Type B pancreatic cell (in vitro differentiated cells): Measurements from ENCODE around the gene LRBA. TPM values are rescaled to one million over a fixed set of nuclear protein-coding genes. Genes with fewer than 3 reads are reported as not detected.
A peak's percentile ranks its signal among the peaks of the same experiment; 100 is the strongest.

Source experiments
- DNase-seq: peaks from one replicate; pipeline ENCODE4 v3.0.0; 2021; ENCODE audit warnings: mixed read lengths; ENCODE audit not compliant: unreplicated experiment; ENCODE audit errors: extremely low spot score
- H3K27ac Mint-ChIP-seq: 2 replicates; pipeline ENCODE4 v1.8.0; 2021; ENCODE audit warnings: mild to moderate bottlenecking, mixed read lengths
- H3K27me3 Mint-ChIP-seq: 2 replicates; pipeline ENCODE4 v1.8.0; 2021; ENCODE audit warnings: mixed read lengths
- H3K36me3 Mint-ChIP-seq: 2 replicates; pipeline ENCODE4 v1.8.0; 2021; ENCODE audit warnings: mixed read lengths
- H3K4me1 Mint-ChIP-seq: one replicate; pipeline ENCODE4 v1.8.0; 2021; ENCODE audit warnings: mixed read lengths; ENCODE audit not compliant: unreplicated experiment
- H3K4me3 Mint-ChIP-seq: 2 replicates; pipeline ENCODE4 v1.8.0; 2021; ENCODE audit warnings: mild to moderate bottlenecking, mixed read lengths
- H3K9me3 Mint-ChIP-seq: 2 replicates; pipeline ENCODE4 v1.8.0; 2021; ENCODE audit warnings: mixed read lengths
- total RNA-seq: library from RNA; stranded (reverse); gene quantifications from 2 replicates; pipeline ENCODE4 v1.2.1, GENCODE V29; 2021; ENCODE audit warnings: low replicate concordance
- TF ChIP-seq, protein P1 (sequence below): fragments of 200-600 bp; sonication (generic); conservative IDR thresholded peaks from 2 replicates; pipeline ENCODE4 v1.5.0; 2021; ENCODE audit warnings: antibody characterized with exemption, mild to moderate bottlenecking

Gene LRBA
- total RNA-seq, 1 donor from 2014 or later, result 64.5 TPM

DNA sequence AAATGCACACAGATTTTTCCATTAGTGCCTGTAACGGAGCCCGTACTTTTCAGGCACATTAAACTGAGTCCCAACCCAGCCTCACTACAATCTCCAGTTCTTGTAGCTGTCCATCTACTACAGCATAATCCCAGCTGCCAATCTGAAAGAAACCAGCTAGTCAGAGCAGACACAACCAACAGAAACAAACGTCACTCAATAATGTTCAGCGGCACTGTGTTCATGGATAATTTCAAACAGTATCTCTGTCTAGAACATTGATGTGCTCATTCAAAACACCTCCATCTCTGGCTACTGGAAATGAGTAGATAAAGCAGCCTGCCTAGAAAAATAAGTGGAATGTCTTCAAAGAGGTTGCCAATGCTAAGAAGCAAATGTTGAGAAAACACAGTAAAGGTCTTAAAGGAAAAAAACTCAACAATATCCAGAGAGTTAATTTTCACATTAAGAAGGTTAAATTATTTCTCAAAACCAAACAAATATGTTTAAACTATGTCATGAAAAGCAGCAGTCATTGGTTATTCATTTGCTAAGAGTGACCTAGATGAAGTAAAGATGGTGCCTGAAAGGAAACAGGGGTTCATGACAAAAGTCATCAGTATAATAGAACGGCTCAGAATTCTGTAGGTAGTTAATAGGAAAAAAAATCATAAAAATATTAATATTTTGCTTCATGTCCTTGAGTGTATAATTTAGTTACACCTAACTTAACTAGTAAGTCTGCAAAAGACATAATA lies 678.2 kb downstream of the LRBA start:
- H3K36me3 Mint-ChIP-seq, result peaks cover 5% of the 10 kb centered on the region
- TF ChIP-seq, protein P1, sequence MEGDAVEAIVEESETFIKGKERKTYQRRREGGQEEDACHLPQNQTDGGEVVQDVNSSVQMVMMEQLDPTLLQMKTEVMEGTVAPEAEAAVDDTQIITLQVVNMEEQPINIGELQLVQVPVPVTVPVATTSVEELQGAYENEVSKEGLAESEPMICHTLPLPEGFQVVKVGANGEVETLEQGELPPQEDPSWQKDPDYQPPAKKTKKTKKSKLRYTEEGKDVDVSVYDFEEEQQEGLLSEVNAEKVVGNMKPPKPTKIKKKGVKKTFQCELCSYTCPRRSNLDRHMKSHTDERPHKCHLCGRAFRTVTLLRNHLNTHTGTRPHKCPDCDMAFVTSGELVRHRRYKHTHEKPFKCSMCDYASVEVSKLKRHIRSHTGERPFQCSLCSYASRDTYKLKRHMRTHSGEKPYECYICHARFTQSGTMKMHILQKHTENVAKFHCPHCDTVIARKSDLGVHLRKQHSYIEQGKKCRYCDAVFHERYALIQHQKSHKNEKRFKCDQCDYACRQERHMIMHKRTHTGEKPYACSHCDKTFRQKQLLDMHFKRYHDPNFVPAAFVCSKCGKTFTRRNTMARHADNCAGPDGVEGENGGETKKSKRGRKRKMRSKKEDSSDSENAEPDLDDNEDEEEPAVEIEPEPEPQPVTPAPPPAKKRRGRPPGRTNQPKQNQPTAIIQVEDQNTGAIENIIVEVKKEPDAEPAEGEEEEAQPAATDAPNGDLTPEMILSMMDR, result no peak
- no peak overlapping the region for H3K27ac Mint-ChIP-seq
- H3K4me1 Mint-ChIP-seq, result peaks cover 9% of the 10 kb centered on the region
- DNase-seq, result no peak
- no peak overlapping the region for H3K4me3 Mint-ChIP-seq
- H3K9me3 Mint-ChIP-seq, result no peaks in the 10 kb centered on the region
- no peaks in the 10 kb centered on the region for H3K27me3 Mint-ChIP-seq

DNA sequence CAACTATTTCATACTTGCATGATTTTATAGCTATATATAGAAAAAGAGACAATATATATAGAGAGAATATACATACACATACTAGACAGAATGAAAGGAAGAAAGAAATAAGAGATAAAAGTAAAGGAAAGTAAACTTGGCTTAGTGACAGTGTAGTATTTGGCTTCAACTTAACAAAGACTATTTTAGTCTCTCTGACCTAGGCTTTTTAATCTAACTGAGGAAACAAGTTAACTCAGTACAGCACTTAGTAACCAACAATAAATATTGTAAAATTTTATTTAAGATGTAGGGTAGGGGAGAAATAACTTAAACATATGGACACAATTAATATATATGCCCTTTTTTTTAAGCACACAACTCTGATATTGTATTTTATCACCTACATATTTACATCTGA lies 682.1 kb downstream of the LRBA start:
- no peak overlapping the region for H3K27ac Mint-ChIP-seq
- no peak overlapping the region for H3K4me3 Mint-ChIP-seq
- no peaks in the 10 kb centered on the region for H3K27me3 Mint-ChIP-seq
- DNase-seq, result no peak
- H3K4me1 Mint-ChIP-seq, result peaks cover 5% of the 10 kb centered on the region
- TF ChIP-seq, protein P1, result no peak
- H3K36me3 Mint-ChIP-seq, result no peaks in the 10 kb centered on the region
- H3K9me3 Mint-ChIP-seq, result no peaks in the 10 kb centered on the region

DNA sequence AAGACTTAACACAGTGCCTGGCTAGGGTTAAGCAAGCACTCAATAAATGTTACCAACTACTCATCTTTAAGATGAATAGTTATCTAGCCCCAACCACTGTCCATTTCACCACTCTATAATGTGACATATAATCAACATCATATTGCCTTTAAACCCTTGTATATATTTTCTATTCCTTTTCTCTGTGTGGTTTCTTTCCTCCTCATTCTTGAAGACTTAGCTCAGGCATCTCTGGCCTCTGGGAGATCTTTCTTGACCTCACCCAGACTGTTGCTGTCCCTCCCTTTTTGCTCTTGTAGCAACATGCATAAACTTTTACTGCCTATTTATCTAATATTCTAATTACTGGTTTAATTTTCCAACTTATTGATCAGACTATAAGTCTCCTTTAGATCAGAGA lies 683.0 kb downstream of the LRBA start:
- DNase-seq, result no peak
- Mint-ChIP-seq H3K27me3 (no peaks in the 10 kb centered on the region), H3K27ac (no peak overlapping the region), H3K4me1 (peaks cover 10% of the 10 kb centered on the region), H3K9me3 (no peaks in the 10 kb centered on the region), H3K36me3 (no peaks in the 10 kb centered on the region), H3K4me3 (no peak overlapping the region)
- TF ChIP-seq, protein P1, result no peak

DNA sequence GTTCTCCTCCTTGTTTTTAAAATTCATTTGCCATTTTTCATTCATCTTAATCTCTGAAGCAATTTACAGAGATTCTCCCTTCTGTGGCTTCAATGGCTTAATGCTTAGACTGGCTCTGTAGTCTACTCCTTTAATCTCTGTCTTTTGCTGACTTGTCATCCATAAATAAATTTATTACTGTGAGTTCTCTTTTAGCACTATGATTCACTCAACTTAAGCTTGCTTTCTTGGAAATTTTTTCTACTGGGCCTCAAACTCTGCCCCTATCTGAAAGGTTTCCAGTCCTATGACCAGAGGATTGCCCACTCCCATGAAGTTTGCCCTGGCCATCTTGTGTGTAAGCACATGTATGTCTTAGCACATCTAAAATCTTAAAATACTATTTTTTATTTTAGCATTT lies 685.7 kb downstream of the LRBA start:
- TF ChIP-seq, protein P1, result no peak
- DNase-seq, result no peak
- peaks cover 8% of the 10 kb centered on the region for H3K4me1 Mint-ChIP-seq
- peaks cover 5% of the 10 kb centered on the region for H3K36me3 Mint-ChIP-seq
- H3K4me3 Mint-ChIP-seq, result no peak overlapping the region
- H3K27me3 Mint-ChIP-seq, result no peaks in the 10 kb centered on the region
- no peaks in the 10 kb centered on the region for H3K9me3 Mint-ChIP-seq
- no peak overlapping the region for H3K27ac Mint-ChIP-seq

DNA sequence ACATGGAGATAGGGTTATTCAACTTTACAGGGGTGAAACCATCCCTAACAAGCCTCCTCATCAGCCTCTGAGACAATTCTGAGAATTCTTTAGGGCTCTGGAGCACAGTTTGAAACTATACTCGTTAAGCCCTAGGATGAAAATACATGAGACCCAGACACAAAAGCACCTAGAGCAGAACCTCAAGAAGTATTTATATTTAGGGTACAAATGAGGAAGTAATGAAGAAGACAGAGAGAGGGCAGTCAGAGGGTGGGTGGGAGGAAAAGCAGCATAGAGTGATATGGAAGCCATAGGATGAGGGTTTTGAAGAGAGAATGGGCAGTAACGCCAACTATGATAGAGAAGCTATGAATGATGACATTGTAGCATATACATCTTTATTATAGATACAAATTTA lies 686.6 kb downstream of the LRBA start:
- no peaks in the 10 kb centered on the region for H3K9me3 Mint-ChIP-seq
- H3K4me3 Mint-ChIP-seq, result no peak overlapping the region
- no peak for DNase-seq
- peak overlapping the region; percentile 75 for H3K27ac Mint-ChIP-seq
- peaks cover 7% of the 10 kb centered on the region for H3K36me3 Mint-ChIP-seq
- H3K4me1 Mint-ChIP-seq, result peaks cover 8% of the 10 kb centered on the region
- no peaks in the 10 kb centered on the region for H3K27me3 Mint-ChIP-seq
- TF ChIP-seq, protein P1, result no peak
